MG63 (cell line): Measurements from ENCODE around the gene SLC39A1. TPM values are rescaled to one million over a fixed set of nuclear protein-coding genes. Genes with fewer than 3 reads are reported as not detected.
A peak's percentile ranks its signal among the peaks of the same experiment; 100 is the strongest.
"Not testable (repeated sequence)": the region's sequence is repeated elsewhere in the genome, so short reads cannot be mapped to it uniquely, and the experiment has no call there.

Experiments
- DNase-seq: peaks from one replicate; pipeline ENCODE4 v3.0.0-alpha.2; 2020
- H3K27me3 ChIP-seq: fragments of 250-450 bp; sonication (Bioruptor Pico); 2 replicates; pipeline ENCODE4 v1.5.1; 2020; ENCODE audit warnings: mild to moderate bottlenecking, moderate library complexity
- H3K36me3 ChIP-seq: fragments of 250-450 bp; sonication (Bioruptor Pico); 2 replicates; pipeline ENCODE4 v1.5.1; 2020; ENCODE audit warnings: mild to moderate bottlenecking, moderate library complexity
- H3K4me3 ChIP-seq: fragments of 250-450 bp; sonication (Bioruptor Pico); 2 replicates; pipeline ENCODE4 v1.5.1; 2020; ENCODE audit warnings: mild to moderate bottlenecking, moderate library complexity
- H3K9me3 ChIP-seq: fragments of 250-450 bp; sonication (Bioruptor Pico); 2 replicates; pipeline ENCODE4 v1.5.1; 2020; ENCODE audit warnings: mild to moderate bottlenecking, moderate library complexity
- total RNA-seq: library from RNA; depleted of rRNA; stranded (reverse); fragments of >200 nt; shearing (Covaris generic); gene quantifications from 2 replicates; pipeline ENCODE4 v1.2.3, GENCODE V29; 2014; ENCODE audit warnings: low replicate concordance; rRNA removed

Gene SLC39A1
- total RNA-seq, 1 experiment from 2014 or later: 223 TPM

GRCh38 chr1:153926405-153926804 lies 36.9 kb downstream of the SLC39A1 start:
- DNase-seq: no peak
- no peaks in the 10 kb centered on the region for H3K9me3 ChIP-seq
- no peaks in the 10 kb centered on the region for H3K27me3 ChIP-seq

GRCh38 chr1:153922972-153923925 lies 40.1 kb downstream of the SLC39A1 start, which contains the start of gene GATAD2B:
GATAD2B (minus strand) TSS chr1:153922972; CDS start chr1:153828347, 94,625 bp downstream.
- Histone ChIP-seq H3K27me3 (no peaks in the 10 kb centered on the region), H3K4me3 (peak within 1 kb of the TSS; percentile 69), H3K36me3 (peaks cover 8% of the 10 kb centered on the region), H3K9me3 (no peaks in the 10 kb centered on the region)
- DNase-seq: peak; percentile 100

More at GRCh38 chr1:153926405-153926804, 36.9 kb downstream of the SLC39A1 start:
- Histone ChIP-seq H3K36me3 (peaks cover 12% of the 10 kb centered on the region), H3K4me3 (no peak overlapping the region)

GRCh38 chr1:153922076-153922971 lies 41.0 kb downstream of the SLC39A1 start:
- no peak for DNase-seq
- Histone ChIP-seq H3K36me3 (peaks cover 16% of the 10 kb centered on the region), H3K4me3 (peak overlapping the region; percentile 69), H3K27me3 (no peaks in the 10 kb centered on the region; the same call in 1 of the 2 replicates), H3K9me3 (no peaks in the 10 kb centered on the region)

GRCh38 chr1:153921803-153922075 lies 41.6 kb downstream of the SLC39A1 start:
- H3K4me3 ChIP-seq: peak overlapping the region; percentile 69
- peaks cover 16% of the 10 kb centered on the region for H3K36me3 ChIP-seq
- H3K27me3 ChIP-seq: no peaks in the 10 kb centered on the region; the same call in 1 of the 2 replicates
- H3K9me3 ChIP-seq: no peaks in the 10 kb centered on the region
- no peak for DNase-seq

GRCh38 chr1:153921080-153921802 lies 42.1 kb downstream of the SLC39A1 start:
- DNase-seq: no peak
- H3K36me3 ChIP-seq: peaks cover 16% of the 10 kb centered on the region
- H3K27me3 ChIP-seq: no peaks in the 10 kb centered on the region; the same call in 1 of the 2 replicates
- H3K4me3 ChIP-seq: peak overlapping the region; percentile 69
- no peaks in the 10 kb centered on the region for H3K9me3 ChIP-seq

GRCh38 chr1:153919876-153920852 lies 43.2 kb downstream of the SLC39A1 start:
- H3K27me3 ChIP-seq: no peaks in the 10 kb centered on the region; the same call in 1 of the 2 replicates
- no peaks in the 10 kb centered on the region for H3K9me3 ChIP-seq
- no peak overlapping the region; the same call in 1 of the 2 replicates for H3K4me3 ChIP-seq
- DNase-seq: no peak
- peaks cover 18% of the 10 kb centered on the region for H3K36me3 ChIP-seq

GRCh38 chr1:153916297-153916696 lies 47.0 kb downstream of the SLC39A1 start:
- no peak for DNase-seq
- H3K36me3 ChIP-seq: peaks cover 34% of the 10 kb centered on the region
- H3K27me3 ChIP-seq: no peaks in the 10 kb centered on the region; the same call in 1 of the 2 replicates
- H3K9me3 ChIP-seq: no peaks in the 10 kb centered on the region
- H3K4me3 ChIP-seq: no peak overlapping the region

- no peak overlapping the region for H3K4me3 ChIP-seq
- DNase-seq: no peak
- no peaks in the 10 kb centered on the region for H3K27me3 ChIP-seq
- no peaks in the 10 kb centered on the region for H3K9me3 ChIP-seq
- peaks cover 38% of the 10 kb centered on the region for H3K36me3 ChIP-seq
These were observed 51.0 kb downstream of the SLC39A1 start for GRCh38 chr1:153912349-153912748.

GRCh38 chr1:153910560-153910959 lies 52.8 kb downstream of the SLC39A1 start:
- not testable (repeated sequence) for DNase-seq, H3K4me3 ChIP-seq, H3K27me3 ChIP-seq, H3K9me3 ChIP-seq
- peaks cover 43% of the 10 kb centered on the region for H3K36me3 ChIP-seq

Other genes with a start within 250 kb of the SLC39A1 start
- gene INTS3, start 235.5 kb downstream of the SLC39A1 start, total RNA-seq: 22.4 and 29.4 TPM in 2 replicates
- gene SLC27A3, start 188.1 kb downstream of the SLC39A1 start, total RNA-seq: 1.3 and 3.3 TPM in 2 replicates
- 5.9 and 7.4 TPM in 2 replicates for gene GATAD2B, start 40.6 kb downstream of the SLC39A1 start, total RNA-seq
- 7.7 and 9.3 TPM in 2 replicates for gene DENND4B, start 16.8 kb downstream of the SLC39A1 start, total RNA-seq
- 0.96 and 3.6 TPM in 2 replicates for gene CRTC2, start 4.9 kb downstream of the SLC39A1 start, total RNA-seq
- 12.8 and 35.3 TPM in 2 replicates for gene CREB3L4, start 4.4 kb upstream of the SLC39A1 start, total RNA-seq
- gene JTB, start 14.1 kb upstream of the SLC39A1 start, total RNA-seq: 250 and 354 TPM in 2 replicates
- 11.3 and 13.3 TPM in 2 replicates for gene RAB13, start 22.8 kb upstream of the SLC39A1 start, total RNA-seq
- 1,401 and 2,666 TPM in 2 replicates for gene RPS27, start 27.2 kb upstream of the SLC39A1 start, total RNA-seq
- not detected in 2 replicates for gene NUP210L, start 191.5 kb upstream of the SLC39A1 start, total RNA-seq
- gene TPM3, start 228.6 kb upstream of the SLC39A1 start, total RNA-seq: 991 and 1,067 TPM in 2 replicates
- gene CFAP141, start 242.8 kb upstream of the SLC39A1 start, total RNA-seq: not detected in 2 replicates